HG02973 (cell line): ENCODE measurements around the gene EDN3.
"Not testable (repeated sequence)": the region's sequence is repeated elsewhere in the genome, so short reads cannot be mapped to it uniquely, and the experiment has no call there.

Source experiments
- ATAC-seq: cut with Tn5 transposase; IDR thresholded peaks from one replicate; pipeline ENCODE4 v1.9.1; 2021; ENCODE audit warnings: moderate library complexity; ENCODE audit not compliant: unreplicated experiment

The EDN3 gene

GRCh38 chr20:59334651-59335300 lies 34.4 kb downstream of the EDN3 start:
- ATAC-seq: no peak

- no peak for ATAC-seq
Observed at GRCh38 chr20:59335377-59335776, 35.0 kb downstream of the EDN3 start.

GRCh38 chr20:59336540-59336939 lies 36.1 kb downstream of the EDN3 start:
- ATAC-seq: no peak

GRCh38 chr20:59338444-59338843 lies 38.0 kb downstream of the EDN3 start:
- not testable (repeated sequence) for ATAC-seq

GRCh38 chr20:59340201-59340885 lies 39.9 kb downstream of the EDN3 start:
- no peak for ATAC-seq

DNA sequence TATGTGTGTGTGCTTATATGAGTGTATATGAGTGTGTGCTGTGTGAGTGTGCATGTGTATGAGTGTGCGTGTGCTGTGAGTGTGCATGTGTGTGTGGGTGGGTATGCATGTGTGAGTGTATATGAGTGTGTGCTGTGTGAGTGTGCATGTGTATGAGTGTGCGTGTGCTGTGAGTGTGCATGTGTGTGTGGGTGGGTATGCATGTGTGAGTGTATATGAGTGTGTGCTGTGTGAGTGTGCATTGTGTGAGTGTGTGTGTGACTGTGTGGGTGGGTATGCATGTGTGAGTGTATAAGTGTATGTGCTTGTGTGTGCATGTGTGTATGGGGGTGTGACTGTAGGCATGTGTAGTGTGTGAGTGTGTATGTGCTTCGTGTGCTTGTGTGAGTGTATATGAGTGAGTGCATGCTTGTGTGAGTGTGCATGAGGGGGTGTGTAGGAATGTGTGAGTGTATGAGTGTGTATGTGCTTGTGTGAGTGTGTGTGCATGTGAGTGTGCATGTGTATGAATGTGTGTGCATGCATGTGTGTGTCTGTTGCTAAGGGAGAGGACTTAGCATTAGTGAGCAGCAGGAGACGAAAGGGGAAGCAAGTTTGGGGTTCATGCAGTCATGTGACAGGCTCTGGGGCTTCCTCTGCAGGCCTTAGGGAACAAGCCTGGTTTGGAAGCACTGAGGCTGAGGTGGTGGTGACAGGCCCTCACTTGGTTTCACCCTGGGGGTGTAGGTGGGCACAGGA lies 41.0 kb downstream of the EDN3 start:
- ATAC-seq: not testable (repeated sequence)

DNA sequence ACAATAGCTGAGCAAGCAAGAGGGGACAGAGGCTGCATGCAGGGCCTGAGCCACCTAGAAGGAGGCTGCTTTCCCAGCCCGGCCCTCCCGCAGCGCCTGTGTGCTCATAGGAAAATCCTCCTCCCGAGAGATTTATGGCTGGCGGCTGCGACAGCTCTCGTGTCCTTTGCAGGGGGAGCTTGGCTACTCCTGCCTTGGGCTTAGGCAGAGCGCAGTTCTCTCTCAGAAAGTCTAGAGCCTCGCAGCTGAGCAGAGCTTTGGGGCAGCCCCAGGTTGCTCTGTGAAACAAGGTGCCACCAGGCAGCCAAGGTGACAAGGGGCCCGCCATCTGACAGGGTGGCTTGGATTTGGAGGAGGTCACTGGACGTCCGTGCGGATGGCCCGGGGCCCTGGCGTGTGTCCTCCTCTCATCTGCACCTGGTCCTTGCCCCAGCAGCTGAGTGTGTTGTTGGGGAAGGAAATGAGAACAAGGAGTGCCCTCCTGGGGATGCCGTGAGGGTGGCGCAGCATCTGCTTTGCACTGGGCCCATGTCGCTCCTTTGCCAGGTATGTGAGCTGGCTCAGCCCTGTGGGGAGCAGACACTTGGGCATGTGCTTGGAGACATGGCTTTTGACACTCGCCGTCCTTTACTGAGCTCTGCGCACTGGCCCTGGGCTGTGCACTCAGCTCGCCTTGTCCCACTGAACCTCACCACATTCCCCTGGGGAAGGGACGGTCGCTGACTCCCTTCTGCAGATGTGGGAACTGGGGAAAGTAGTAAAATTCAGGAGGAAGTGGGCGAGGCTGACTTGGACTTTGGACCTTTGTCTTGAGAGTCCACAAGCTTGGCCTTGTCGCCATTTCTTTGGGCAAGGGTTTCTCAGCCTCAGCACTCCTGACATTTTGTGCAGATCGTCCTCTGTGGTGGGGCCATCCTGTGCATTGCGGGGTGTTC lies 41.9 kb downstream of the EDN3 start:
- ATAC-seq: no peak

- no peak for ATAC-seq
Observed at GRCh38 chr20:59346061-59346460, 45.6 kb downstream of the EDN3 start.

GRCh38 chr20:59349277-59349676 lies 48.9 kb downstream of the EDN3 start:
- no peak for ATAC-seq

GRCh38 chr20:59350330-59351156 lies 50.1 kb downstream of the EDN3 start:
- ATAC-seq: no peak

DNA sequence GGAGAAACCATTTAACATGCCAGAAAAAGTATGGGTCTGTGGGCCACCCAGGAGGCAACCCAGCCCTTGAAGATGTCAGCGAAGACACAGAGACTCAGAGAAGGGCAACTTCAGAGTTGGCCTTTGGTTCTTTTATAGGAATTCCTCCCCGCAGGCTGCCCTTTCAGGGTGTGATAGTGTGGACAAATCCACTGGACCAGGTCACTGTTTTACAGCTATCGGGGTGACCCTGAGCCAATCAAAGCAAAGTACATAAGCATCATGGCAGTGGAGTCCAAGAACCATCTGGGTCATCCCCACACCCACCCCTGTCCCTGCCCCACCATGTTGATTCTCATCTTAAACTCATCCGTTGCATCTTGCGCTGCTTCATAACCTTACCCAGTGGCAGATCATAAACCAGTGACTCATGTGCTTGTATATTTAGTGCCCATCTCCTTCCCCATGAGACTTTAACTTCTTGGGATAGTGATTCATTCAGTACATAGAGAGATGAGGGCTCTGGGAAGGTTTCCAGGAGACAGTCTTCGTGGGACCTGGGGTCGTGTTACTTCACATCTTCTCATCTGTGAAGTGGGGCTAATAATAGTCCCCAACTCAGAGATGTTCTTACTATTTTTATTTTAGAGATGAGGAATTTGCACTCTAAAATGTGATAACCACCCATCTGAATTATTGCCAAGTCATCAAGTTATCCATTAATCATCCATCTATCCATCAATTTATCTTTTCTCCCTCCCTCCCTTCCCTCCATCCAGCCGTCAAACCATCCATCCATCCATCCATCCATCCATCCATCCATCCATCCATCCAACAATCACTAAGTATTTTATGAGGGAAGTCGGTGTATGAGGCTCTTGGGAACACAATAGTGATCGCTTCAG lies 51.0 kb downstream of the EDN3 start:
- no peak for ATAC-seq

- no peak for ATAC-seq
Observed at GRCh38 chr20:59352541-59352940, 52.1 kb downstream of the EDN3 start.

- no peak for ATAC-seq
Observed at GRCh38 chr20:59352990-59353389, 52.6 kb downstream of the EDN3 start.

- ATAC-seq: no peak
Observed at GRCh38 chr20:59354460-59354859, 54.0 kb downstream of the EDN3 start.

DNA sequence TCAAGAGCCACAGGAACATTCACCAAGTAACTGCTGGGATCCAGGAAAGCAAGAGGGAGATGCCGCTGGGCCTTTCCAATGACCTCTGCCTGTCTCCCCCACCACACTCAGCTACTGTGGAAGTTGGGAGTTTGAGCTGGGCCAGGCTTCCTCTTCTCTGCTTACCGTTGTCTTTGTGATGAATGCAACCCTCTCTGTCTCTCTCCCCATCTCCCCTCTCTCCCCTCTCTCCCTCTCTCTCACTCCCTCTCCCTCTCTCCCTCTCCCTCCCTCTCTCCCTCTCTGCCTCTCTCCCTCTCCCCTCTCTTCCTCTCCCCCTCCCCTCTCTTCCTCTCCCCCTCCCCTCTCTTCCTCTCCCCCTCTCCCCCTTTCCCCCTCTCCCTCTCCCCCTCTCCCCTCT lies 54.8 kb downstream of the EDN3 start:
- ATAC-seq: no peak

DNA sequence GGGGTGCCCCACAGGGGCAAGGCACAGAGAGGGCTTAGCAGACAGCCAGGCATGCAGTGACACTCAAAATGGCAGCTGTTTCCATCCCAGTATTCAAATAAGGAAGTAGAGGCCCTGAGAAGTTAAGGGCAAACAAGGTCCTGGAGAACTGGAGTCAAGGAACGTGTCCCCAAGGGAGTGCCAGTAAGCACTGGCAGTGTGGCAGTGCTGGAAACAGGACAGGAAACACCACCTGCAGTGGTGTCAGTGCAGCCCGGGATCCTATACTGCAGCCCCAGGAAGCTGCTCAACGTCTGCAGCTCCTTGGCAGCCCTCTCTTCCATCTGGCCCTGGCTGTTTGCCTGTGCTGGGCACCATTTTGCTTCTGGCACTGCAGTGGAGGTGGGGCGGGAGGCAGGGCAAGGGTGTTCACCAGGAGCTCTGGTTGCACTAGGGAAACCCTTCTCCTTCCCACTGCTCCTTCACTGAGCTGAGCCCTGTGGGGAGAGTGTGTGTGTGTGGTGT lies 56.3 kb downstream of the EDN3 start:
- no peak for ATAC-seq

- not testable (repeated sequence) for ATAC-seq
Observed at GRCh38 chr20:59358793-59359192, 58.4 kb downstream of the EDN3 start.

DNA sequence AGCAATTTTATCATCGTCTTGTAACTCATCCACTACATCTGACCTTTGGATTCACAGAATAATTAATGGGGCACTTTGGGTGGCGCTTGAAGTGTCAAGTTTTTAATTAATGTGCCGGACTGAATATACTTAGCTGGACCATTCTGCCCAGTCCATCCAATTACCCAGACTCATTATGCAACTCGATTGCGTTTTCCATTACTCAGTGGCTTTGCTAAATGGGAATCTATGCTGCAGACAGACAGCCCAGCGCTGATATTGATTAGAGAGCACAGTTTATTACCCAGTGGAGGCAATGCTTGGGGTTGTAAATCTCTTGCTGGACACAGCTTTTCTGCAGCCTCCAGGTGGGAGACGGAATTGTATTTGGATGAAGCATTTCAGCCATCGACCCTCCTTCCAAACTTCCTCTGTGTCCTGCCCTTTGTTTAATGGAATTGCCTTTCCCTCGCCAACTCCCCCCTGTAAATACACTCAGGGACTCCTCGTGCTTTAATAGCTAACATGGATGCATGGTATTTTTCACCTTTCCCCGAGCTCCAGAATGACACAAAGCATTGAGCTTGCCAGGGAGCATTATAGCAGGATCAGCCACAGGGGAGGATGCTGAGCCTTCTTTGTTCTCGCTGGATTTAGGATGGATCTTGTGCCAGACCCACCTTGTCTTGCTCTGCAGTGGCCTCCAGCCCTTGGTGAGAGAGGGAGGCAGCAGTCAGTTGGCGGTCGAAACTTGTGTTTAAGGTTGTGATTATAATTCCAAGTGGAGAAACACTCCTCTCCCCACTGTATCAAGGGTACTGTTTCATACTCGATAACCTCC lies 59.7 kb downstream of the EDN3 start:
- ATAC-seq: no peak
